ENCODE data around the gene SEC14L6.

DNA sequence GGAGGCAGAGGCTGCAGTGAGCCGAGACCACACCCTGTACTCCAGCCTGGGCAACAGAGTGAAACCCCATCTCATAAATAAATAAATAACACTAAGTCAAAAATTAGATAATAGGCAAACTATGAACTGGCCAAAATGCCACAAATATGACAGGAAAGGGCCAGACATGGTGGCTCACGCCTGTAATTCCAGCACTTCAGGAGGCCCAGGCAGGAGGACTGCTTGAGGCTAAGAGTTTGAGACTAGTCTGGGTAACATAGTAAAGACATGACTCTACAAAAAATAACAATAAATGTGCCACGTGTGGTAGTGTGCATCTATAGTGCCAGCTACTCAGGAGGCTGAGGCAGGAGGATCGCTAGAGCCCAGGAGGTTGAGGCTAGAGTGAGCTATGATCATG lies 19.9 kb downstream of the SEC14L6 start:
- TF ChIP-seq, protein P1, sequence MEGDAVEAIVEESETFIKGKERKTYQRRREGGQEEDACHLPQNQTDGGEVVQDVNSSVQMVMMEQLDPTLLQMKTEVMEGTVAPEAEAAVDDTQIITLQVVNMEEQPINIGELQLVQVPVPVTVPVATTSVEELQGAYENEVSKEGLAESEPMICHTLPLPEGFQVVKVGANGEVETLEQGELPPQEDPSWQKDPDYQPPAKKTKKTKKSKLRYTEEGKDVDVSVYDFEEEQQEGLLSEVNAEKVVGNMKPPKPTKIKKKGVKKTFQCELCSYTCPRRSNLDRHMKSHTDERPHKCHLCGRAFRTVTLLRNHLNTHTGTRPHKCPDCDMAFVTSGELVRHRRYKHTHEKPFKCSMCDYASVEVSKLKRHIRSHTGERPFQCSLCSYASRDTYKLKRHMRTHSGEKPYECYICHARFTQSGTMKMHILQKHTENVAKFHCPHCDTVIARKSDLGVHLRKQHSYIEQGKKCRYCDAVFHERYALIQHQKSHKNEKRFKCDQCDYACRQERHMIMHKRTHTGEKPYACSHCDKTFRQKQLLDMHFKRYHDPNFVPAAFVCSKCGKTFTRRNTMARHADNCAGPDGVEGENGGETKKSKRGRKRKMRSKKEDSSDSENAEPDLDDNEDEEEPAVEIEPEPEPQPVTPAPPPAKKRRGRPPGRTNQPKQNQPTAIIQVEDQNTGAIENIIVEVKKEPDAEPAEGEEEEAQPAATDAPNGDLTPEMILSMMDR (conservative IDR thresholded peaks at IDR 0.05; ENCODE audit: low read length): no peak
- no peak for TF ChIP-seq EZH2phosphoT487 (IDR thresholded peaks at IDR 0.05; ENCODE audit: borderline replicate concordance)
